Fibroblast of mammary gland (primary cell): ENCODE data around the gene HTR7.

Source experiments
- DNase-seq: peaks from one replicate; pipeline ENCODE4 v3.0.0-alpha.2; 2010; ENCODE audit warnings: low read depth
- H3K4me3 ChIP-seq: 2 replicates; pipeline ENCODE4 v1.5.1; 2011; ENCODE audit warnings: low read depth, mild to moderate bottlenecking, low read length, moderate library complexity; ENCODE audit not compliant: control insufficient read depth
- TF ChIP-seq, protein P1 (sequence below): conservative IDR thresholded peaks from 2 replicates; pipeline ENCODE4 v1.5.1; 2011; ENCODE audit warnings: low read depth, low read length, inconsistent platforms; ENCODE audit not compliant: control insufficient read depth, insufficient read depth

Gene HTR7

DNA sequence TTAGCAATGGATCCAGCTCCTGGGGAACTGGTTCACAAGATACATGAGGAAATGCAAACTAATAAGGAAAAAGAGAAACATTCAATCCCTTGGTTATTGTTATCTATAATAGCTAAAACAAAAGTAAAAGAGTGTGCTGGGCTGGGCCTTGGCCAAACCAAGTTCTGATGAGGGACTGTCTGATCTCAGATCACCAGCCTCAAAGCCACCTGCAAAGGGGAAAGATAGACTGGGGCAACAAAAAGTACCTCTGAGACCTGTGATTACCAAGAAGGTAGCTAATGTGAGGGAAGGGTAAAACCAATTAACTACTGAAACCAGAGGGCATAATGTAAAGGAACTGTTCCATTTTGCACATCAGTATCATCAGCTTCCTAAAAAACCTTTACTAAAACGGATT lies 51.2 kb downstream of the HTR7 start:
- no peak for DNase-seq
- no peak overlapping the region for H3K4me3 ChIP-seq
- TF ChIP-seq, protein P1, sequence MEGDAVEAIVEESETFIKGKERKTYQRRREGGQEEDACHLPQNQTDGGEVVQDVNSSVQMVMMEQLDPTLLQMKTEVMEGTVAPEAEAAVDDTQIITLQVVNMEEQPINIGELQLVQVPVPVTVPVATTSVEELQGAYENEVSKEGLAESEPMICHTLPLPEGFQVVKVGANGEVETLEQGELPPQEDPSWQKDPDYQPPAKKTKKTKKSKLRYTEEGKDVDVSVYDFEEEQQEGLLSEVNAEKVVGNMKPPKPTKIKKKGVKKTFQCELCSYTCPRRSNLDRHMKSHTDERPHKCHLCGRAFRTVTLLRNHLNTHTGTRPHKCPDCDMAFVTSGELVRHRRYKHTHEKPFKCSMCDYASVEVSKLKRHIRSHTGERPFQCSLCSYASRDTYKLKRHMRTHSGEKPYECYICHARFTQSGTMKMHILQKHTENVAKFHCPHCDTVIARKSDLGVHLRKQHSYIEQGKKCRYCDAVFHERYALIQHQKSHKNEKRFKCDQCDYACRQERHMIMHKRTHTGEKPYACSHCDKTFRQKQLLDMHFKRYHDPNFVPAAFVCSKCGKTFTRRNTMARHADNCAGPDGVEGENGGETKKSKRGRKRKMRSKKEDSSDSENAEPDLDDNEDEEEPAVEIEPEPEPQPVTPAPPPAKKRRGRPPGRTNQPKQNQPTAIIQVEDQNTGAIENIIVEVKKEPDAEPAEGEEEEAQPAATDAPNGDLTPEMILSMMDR, result no peak

DNA sequence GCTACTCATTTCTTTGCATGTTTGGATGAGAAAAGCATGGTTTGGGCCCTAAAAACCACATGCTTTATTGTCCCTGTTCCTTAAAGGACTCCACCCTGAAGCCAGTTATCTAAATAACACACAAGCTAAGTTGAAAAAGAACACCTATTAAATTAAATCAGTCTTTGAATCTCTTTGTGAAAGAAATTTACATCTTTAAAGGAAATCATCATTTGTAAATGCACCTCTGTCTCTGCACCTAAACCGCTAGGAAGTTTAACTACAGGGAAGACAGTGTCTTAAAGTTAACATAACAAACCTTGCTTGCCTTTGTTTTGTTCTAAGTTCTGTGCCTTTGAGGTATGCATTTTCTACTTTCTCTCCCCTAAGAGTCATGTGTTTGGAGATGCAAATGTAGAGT lies 52.6 kb downstream of the HTR7 start:
- TF ChIP-seq, protein P1, result no peak

GRCh38 chr10:90804354-90804753 lies 53.5 kb downstream of the HTR7 start:
- no peak overlapping the region for H3K4me3 ChIP-seq
- DNase-seq, result no peak
- TF ChIP-seq, protein P1, result no peak

More for the DNA sequence above, 52.6 kb downstream of the HTR7 start:
- DNase-seq, result no peak
- no peak overlapping the region for H3K4me3 ChIP-seq

- DNase-seq, result no peak
- TF ChIP-seq, protein P1, result no peak
- no peak overlapping the region for H3K4me3 ChIP-seq
Observed at GRCh38 chr10:90801608-90802007, 56.2 kb downstream of the HTR7 start.

DNA sequence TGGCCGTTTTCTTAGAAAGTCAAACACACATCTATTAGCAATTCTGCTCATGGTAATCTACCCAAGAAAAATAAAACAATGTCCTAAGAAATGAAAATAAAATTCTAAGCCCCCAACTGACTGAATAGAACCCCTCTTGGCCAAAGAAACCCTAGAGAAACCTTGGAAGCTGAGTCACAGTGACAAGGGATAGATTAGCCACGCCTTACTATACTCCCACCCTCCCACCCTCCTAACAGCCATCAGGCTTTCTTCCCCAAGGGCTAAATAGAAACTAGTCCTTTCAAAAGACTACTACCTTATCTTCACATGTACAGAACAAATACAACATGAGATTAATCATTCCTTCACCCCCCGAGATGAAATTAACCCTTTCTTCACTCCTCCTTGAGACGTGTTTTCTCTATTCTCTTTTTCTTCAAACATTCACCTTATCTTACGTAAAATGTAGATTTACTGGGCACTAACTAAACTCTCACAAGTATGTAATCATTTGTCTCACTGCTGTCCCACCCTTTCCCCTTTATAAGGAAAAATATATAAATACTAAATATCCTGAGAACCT lies 57.5 kb downstream of the HTR7 start:
- DNase-seq, result no peak
- TF ChIP-seq, protein P1, result no peak
- no peak overlapping the region for H3K4me3 ChIP-seq

GRCh38 chr10:90799172-90799571 lies 58.7 kb downstream of the HTR7 start:
- TF ChIP-seq, protein P1, result no peak
- no peak for DNase-seq
- H3K4me3 ChIP-seq, result no peak overlapping the region

- H3K4me3 ChIP-seq, result no peak overlapping the region
- DNase-seq, result no peak
- TF ChIP-seq, protein P1, result no peak
Observed at GRCh38 chr10:90798482-90798881, 59.4 kb downstream of the HTR7 start.
